HG03060 (cell line): Measurements from ENCODE around the gene SUN1.
"Not testable (repeated sequence)": the region's sequence is repeated elsewhere in the genome, so short reads cannot be mapped to it uniquely, and the experiment has no call there.

Experiments
- ATAC-seq: cut with Tn5 transposase; IDR thresholded peaks from one replicate; pipeline ENCODE4 v1.9.1; 2021; ENCODE audit warnings: low read depth, moderate number of reproducible peaks; ENCODE audit not compliant: unreplicated experiment

SUN1 gene

GRCh38 chr7:851204-851603 lies 18.9 kb downstream of the SUN1 start:
- ATAC-seq = no peak

DNA sequence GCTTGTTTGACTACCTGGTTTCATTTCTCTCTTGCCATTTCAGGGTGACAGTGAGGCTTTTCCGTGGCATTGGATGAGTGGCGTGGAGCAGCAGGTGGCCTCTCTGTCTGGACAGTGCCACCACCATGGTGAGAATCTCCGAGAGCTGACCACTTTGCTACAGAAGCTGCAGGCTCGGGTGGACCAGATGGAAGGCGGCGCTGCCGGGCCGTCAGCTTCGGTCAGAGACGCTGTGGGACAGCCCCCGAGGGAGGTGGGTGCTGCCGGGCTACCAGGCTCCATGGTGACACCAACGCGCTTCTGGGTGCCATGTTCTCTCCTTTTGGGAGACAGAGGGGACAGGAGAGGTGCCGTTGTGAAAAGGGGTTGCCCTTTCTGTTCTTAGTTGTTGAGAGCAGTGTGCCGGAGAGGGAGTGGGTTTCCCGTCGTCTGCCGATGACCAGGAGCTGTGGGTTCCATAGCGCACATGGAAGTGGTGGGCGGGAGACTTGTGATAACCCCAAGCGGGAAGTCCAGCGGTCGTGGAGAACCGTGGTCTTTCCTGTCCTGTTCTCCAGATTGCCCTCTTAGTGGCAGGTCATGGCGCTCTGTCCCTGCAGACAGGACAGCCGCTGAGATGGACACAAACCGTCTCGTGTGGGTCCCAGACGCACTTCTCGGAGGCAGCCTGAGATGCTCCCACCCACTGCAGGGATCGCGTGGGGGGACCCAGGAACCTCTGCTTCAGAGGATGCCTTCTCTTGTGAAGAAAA lies 21.3 kb downstream of the SUN1 start:
- ATAC-seq = no peak

GRCh38 chr7:854118-854775 lies 22.0 kb downstream of the SUN1 start:
- no peak for ATAC-seq

DNA sequence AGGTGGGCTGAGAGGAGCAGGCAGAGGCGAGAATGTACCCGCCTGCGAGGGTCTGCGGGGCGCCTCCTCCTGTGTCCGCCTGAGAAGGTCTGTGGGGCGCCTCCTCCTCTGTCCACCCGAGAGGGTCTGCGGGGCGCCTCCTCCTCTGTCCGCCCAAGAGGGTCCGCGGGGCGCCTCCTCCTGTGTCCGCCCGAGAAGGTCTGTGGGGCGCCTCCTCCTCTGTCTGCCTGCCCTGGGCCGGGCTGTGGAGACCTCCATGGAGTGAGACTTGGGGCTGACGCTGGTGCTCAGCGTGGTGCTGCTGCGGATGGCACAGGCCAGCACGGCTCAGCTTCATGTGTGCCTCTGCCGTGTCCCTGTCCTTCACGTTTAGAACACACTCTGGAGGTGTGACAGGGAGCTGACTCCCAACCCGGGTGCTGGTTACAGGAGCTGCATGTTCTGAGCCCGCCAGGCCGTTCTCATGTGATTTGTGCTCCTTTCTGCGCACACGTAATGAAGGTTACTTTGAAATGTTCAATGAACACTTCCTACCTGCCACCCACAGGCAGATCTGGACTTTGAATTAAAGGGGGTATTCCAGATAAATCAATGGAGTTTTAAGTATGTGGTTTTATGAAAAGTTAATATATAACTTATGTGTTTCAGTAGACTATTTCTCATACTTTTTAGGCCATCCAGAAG lies 23.6 kb downstream of the SUN1 start:
- no peak for ATAC-seq

GRCh38 chr7:856444-857095 lies 24.3 kb downstream of the SUN1 start:
- ATAC-seq = no peak

DNA sequence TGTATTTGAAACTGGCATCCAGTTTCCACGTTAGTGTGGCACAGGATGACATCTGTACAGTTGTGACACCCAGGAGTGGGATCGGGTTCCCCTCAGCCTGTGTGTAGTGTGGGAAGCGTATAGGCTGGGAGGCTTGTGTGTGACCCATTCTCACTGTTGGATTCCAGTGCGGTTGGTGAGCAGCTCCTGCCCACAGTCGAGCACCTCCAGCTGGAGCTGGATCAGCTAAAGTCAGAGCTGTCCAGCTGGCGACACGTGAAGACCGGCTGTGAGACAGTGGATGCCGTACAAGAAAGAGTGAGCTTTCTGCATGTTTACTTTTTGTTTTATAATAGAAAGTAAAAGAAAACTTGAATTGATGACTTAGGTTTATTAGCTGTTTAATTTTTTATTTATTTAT lies 25.4 kb downstream of the SUN1 start:
- no peak for ATAC-seq

DNA sequence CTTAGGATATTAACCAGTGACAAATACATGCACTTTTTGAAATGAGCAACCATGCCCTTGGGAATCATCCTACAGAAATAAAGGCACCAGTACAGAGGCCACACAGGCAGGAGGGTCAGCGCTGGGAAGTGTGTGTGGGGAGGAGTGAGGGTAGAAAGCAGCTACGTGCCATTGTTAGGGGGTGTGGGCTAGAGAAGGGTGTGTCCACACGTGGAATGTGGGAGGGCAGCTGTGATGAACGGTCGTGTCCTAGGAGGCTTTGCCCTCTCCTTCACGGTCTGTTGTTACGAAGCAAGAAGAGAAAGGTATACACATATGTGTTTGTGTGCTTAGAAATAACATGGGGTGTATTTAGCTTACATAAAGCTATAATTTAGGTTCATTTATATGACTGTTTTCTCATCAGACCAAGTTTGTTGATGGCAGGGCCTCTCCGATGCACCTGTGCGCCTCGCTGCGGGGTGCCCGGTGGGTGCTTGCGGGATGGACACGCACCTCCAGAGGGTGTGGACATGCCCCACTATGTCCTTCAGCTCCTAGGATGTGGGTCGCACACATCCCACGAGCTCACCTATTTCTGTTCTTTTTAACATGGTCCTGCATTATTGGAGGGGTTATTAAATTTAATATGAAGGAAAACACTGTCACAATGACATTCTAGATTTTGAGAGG lies 27.2 kb downstream of the SUN1 start:
- no peak for ATAC-seq

GRCh38 chr7:860149-860548 lies 27.9 kb downstream of the SUN1 start:
- no peak for ATAC-seq

DNA sequence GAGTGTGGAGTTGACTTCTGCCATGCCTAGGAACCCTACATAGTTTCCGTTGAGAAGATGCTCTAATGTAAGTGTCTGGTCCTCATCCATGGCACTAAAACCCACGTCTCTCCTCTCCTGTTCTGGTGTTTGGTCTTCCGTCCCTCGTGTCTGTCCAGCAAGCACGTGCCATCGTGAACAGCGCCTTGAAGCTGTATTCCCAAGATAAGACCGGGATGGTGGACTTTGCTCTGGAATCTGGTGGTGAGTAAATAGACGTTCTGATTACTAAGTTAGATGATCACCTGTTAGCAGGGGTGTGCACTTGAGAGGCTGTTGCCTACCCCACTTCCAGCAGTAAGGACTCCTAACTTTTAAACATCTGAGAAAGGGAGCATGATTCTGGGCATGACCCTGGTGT lies 28.9 kb downstream of the SUN1 start:
- ATAC-seq = no peak

DNA sequence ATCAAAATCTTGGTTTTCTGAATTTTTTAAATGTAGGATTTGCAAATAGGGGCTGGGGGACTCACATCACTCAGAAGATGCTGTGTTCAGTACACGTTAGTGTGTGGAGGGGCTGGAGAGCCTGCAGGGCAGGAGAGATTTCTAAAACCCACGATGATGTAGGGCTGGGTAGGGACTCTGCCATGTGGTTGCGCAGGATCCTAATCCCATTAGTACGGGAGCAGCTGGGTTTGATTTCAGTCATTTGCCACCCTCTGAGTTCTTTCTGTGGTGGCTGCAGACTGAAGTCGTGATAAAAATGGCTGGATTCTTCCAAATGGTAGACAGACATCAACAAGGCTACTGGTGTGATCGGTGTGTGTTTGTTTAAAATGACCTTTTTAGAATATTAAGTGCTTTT lies 29.9 kb downstream of the SUN1 start:
- ATAC-seq = no peak

DNA sequence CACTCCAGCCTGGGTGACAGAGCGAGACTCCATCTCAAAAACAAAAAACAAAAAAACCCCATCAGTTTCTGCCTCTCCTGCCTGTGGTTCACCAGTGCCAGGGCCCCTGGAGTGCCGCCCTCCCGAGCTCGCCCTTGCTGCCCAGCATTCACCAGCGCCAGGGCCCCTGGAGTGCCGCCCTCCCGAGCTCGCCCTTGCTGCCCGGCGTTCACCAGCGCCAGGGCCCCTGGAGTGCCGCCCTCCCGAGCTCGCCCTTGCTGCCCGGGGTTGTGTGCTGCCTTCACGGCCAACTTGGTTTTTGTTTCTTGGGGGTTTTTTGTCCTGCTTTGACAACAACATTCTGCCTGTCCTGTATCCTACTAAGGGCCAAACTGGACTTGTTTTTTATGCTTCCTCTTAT lies 30.8 kb downstream of the SUN1 start:
- ATAC-seq = no peak

- ATAC-seq = no peak
These were observed 33.6 kb downstream of the SUN1 start for GRCh38 chr7:865921-866320.

GRCh38 chr7:867001-867405 lies 34.7 kb downstream of the SUN1 start:
- ATAC-seq = no peak

DNA sequence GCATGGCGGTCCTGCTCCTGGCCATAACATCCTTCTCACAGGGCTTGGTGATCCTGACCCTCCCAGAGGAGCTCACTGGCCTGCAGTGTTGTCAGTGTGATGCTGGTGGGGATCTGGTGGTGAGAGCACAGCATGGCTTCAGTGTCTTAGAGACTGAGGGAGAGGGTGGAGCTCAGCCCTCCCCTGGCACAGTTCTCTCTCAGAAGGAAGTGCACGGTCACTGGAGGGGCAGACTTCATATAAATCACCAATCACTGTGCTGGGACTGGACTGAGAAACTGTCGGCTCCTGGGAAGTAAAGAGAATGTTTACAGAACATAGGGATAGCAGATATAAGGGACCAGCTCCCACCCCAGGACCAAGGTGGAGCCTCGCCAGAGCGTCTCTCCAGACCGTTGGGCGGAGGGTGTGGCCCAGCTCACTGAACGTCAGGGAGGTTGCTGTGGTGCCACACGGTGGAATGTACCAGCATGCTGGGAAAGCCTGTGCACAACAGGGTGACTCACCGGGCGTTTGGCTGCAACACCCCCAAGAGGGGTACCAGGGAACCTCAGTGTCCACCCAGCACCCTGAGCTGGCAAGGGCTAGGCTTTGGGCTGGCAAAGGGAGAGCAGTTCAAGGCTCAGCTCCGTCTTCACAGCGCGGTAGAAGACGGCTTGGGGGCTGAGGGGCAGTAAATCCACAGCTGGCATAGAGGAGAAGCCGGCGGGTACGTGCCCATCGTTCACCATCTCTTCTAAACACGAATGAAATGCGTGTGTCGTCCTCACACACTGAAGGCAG lies 35.3 kb downstream of the SUN1 start:
- ATAC-seq = no peak

DNA sequence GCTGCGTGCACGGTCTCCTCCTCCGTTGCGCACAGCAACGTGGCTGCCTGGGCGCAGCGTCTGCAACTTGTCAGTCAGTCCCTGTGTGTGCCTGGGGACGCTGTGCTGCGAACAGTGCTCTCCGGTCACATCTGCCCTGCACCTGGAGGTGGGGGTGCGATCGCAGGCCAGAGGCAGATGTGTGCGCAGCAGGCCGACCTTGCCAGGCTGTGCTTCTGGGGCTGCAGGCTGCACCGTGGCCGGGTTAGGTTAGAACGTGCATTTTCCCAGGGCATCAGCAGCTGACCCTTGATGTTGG lies 35.9 kb downstream of the SUN1 start:
- ATAC-seq = no peak

- ATAC-seq = no peak
These were observed 37.1 kb downstream of the SUN1 start for GRCh38 chr7:869348-869747.

DNA sequence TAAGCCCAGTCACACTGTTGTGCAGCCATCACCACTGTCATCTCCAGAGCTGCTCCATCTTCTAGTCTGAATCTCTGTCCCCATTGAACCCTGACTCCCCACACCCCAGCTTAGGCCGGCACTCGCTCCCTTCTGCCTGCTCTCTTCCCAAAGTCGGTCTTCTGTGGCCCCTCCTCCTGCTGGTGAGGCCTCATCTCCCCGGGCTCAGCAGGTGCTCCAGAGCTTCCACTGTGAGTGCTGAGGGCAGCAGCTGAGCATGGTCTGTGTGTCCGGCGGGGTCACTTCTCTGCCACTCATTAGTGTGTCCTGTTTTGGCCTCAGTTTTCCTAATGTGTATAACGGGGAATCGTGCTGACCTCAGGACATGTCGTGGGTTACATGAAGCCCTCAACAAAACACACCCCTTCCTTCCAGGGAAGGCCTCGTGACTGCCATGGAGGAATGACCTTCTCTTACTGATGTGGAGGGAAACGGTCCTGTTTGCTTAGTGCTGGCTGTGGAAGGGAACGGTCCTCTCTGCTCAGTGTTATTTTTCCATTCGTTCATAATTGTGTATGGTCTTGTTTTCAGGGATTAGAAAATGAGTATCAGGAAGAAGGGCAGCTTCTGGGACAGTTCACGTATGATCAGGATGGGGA lies 39.7 kb downstream of the SUN1 start:
- ATAC-seq = no peak

DNA sequence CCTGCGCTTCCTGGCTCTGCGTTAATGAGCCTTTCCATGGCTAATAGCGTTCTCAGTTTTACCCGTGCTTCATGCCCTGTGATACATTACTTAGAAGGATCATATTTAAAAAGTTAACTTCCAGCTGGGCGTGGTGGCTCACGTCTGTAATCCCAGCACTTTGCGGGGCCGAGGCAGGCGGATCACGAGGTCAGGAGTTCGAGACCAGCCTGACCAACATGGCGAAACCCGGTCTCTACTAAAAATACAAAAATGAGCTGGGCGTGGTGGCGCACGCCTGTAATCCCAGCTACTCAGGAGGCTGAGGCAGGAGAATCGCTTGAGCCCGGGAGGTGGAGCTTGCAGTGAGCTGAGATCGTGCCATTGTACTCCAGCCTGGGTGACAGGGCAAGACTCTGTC lies 40.4 kb downstream of the SUN1 start:
- ATAC-seq = not testable (repeated sequence)

DNA sequence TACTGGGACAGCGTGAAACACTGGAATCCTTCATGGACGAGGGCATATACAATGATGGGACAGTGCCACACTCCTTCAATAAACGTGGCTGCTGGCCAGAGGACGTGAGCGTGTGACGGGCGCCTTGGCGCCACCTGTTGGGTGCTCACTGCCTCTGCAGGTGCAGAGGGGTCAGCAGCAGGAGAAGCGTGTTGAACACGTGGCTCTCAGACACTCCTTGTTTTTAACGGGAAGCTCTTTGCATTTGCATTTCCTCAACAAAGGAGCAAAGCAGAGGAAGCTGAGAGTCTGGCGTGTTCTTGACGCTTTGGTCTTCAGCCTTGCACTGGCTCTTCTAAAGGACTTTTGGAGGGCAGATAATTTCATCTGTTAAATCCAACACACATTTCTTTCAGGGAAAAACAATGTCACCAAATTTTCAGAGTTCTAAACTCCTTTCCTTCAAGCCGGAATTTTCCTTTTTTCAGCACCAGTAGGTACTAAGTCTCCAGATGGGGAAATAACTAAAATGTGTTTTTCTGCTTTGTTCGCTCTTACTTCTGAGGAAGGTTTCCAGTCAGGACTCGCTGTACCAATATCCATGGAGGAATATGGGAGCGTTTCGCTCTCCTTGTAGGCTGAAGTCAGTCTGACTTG lies 41.2 kb downstream of the SUN1 start:
- no peak for ATAC-seq
